ENCODE measurements around the gene ANKRD30B.
"Not testable (repeated sequence)": the region's sequence is repeated elsewhere in the genome, so short reads cannot be mapped to it uniquely, and the experiment has no call there.

The ANKRD30B gene

DNA sequence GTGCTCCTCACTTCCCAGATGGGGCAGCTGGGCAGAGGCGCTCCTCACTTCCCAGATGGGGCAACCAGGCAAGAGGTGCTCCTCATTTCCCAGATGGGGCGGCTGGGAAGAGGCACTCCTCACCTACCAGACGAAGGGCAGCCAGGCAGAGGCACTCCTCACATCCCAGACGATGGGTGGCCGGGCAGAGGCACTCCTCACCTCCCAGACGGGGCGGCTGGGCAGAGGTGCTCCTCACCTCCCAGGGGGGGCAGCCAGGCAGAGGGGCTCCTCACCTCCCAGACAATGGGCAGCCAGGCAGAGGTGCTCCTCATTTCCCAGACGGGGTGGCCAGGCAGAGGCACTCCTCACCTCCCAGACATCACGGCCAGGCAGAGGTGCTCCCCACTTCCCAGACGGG, 110.5 kb downstream of the ANKRD30B start:
- DNase-seq: not testable (repeated sequence)

DNA sequence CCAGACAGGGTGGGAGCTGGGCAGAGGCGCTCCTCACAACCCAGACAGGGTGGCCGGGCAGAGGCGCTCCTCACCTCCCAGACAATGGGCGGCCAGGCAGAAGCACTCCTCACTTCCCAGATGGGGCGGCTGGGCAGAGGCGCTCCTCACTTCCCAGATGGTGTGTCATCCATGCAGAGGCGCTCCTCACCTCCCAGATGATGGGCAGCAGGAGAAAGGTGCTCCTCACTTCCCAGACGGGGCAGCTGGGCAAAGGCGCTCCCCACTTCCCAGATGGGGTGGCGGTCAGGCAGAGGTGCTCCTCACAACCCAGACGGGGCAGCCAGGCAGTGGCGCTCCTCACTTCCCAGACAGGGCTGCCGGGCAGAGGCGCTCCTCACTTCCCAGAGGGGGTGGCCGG, 112.0 kb downstream of the ANKRD30B start:
- not testable (repeated sequence) for DNase-seq

DNA sequence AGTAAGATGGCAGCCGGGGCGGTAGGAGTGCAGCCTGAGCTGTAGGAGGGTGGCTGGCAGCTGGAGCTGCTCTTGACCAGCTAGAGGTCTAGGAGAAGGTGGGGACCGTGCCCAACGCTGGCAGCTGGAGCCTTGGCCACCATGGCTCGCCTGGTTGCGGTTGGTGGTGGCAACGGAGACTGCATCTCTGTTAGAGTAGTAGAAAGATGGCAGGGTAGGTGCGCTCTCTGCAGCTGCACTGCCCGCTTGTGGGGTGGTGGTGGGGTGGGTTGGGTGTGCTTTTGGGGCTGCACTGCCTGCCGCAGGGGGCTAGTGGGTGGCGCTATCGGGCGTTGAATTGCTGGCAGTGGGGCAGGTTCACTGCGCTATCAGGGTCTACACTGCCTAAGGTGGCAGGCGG, 118.5 kb downstream of the ANKRD30B start:
- not testable (repeated sequence) for DNase-seq

DNA sequence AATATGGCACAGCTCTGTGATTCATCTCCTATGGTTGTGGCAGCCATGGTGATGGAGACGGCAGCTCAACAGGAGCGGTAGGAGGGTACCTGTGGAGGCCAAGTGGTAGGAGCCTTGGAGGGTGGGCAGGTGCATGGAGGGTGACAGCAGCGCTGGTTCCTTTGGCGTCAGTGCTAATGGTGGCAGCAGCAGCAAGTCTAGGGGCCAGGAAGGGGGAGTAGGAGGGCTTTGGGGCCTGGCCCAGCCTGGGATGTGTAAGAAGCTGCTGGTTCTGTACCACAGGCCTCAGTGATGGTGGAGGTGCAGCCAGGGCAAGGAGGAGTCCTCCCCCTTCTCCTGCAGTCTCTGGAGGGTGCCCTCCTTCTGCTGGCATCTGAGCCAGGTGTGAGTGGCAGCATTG, 120.0 kb downstream of the ANKRD30B start:
- DNase-seq: not testable (repeated sequence)

DNA sequence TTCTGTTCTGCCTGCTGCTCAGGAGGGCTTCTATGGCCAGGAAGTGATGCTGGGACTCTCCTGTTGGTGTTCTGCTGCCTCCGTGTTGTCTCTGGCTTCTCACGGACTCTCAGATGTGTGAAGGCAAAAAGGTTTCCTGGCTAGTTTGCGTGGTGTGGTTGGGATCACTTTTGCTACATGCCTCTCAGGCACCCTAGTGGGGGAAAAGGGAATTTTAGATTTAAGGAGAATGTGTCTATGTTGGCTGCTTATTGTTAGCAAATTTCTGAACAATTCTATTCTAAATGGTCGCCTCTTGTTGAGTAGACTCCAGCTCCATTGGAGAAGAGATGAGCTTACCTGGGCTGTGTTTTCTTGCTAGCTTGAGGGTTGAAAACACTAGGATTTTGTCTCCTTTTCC, 120.9 kb downstream of the ANKRD30B start:
- DNase-seq: not testable (repeated sequence)

DNA sequence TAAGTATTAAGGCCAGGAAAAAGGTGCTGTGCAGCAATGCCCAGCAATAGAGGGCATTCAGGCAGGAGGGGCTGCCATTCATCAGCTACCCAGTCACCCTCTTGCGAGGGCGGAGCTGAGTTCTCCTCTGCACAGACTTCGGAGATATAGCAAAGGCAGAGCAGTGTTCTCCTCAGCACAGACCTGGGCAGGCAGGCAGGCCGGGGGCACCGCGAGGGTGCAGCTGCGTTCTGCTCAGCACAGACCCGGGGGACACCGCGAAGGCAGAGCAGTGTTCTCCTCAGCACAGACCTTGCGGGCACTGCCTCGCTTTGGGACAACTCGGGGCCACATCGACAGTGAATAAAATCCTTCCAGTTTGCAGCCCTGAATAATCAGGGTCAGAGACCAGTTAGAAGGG, 130.9 kb downstream of the ANKRD30B start:
- DNase-seq: not testable (repeated sequence)

DNA sequence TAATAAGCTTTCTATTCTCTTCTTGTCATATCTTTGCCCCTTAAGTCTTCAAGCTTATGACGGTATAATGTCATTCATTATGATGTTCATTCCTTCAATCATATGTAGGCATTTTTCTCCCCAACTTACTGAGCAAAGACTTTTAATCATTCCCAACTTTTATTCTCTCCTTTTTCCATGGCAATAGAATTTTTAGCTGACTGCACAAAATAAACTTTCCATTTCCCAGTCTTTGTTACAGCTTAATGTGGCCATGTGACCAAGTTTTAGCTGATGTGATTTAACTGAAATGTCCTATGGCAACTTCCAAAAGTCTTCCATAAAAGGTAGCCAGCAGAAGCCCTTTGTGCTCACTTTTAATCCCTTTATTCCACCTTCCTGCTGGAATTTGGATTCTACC, 152.5 kb downstream of the ANKRD30B start:
- DNase-seq: no peak
